ENCODE data around the gene HAUS8. TPM values are rescaled to one million over a fixed set of nuclear protein-coding genes. Genes with fewer than 3 reads are reported as not detected.

HAUS8 gene
- total RNA-seq, 2 donors from 2014 or later: 10.7 to 14.1 TPM

DNA sequence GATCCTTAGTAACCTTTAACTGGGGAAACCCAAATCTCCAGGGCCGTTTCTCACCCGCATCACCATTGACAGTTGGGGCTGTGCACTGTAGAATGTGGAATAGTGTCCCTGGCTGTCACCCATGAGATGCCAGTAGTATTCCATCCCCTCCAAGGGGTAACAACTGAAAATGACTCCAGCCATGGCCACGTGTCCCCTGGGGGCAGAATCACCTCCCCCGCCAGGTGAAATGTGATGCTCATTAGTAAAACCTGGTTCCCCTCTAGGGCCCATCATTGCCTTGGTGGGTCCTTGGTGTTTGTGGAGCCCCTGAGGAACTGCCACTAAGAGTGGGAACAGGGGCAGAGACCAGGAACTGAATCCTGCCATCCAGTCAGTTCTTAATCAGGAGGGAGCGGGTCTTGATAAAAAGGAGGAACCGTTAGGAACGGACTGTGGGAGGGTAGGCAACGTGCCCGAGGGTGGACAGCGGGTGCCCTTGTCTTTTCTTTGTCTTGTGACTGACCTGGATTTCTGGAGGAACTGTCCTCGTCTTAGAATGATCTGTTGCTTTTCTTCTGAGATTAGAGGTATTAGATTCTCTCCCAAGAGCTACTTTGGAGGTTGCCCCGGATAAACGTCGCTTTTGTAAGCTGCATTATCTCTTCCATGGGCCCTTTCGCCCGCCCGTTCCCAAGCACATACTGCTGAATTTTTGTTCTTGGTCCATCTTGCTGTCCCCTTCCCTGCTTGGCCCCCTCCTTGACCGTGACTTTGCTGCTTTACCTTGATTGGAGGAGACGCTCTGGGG lies 3.9 kb upstream of the HAUS8 start:
- intact Hi-C loops (cut with DNase I, micrococcal nuclease): loop anchor here in 1 of 2 donors (10.0 kb wide), 1 partner anchor 56 kb away; no protein-coding TSS in a partner anchor
- DNase-seq (no peak), ATAC-seq (no peak)

DNA sequence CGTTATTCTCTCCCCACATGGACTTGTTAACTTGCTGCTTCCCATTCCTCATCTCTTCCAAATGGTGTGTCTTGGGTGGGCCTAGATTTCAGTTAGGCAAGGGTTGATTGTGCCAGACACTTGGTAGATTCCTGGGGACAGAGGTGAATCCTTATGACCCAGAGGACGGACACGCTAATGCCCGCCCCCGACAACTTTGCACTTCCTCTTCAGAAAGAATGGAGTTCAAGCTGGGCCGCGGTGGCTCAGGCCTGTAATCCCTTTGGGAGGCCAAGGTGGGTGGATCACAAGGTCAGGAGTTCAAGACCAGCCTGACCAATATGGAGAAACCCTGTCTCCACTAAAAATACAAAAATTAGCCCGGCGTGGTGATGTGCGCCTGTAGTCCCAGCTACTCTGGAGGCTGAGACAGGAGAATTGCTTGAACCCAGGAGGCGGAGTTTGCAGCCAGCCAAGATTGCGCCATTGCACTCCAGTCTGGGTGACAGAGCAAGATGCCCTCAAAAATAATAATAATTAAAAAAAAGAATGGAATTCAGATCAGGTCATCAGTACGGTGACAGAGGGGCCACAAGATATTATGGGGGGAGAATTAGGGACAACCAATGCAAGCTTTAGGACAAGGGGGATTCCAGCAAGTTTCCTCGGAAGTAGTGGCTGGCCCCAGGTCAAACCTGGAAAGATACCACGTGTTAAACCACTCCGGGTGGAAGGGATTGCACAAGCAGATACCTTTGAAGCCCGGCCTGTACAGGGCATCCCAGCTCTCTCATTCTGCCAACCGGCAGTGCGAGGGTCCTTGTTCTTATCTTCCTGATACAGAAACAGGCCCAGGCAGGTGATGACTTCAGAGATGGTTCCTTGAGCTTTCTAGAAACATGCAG lies 3.0 kb upstream of the HAUS8 start:
- DNase-seq: peak in 1 of 2 donors; percentile 36
- ATAC-seq: no peak
- intact Hi-C loops (cut with DNase I, micrococcal nuclease): loop anchor here in 1 of 2 donors (10.0 kb wide), 1 partner anchor 57 kb away; no protein-coding TSS in a partner anchor

DNA sequence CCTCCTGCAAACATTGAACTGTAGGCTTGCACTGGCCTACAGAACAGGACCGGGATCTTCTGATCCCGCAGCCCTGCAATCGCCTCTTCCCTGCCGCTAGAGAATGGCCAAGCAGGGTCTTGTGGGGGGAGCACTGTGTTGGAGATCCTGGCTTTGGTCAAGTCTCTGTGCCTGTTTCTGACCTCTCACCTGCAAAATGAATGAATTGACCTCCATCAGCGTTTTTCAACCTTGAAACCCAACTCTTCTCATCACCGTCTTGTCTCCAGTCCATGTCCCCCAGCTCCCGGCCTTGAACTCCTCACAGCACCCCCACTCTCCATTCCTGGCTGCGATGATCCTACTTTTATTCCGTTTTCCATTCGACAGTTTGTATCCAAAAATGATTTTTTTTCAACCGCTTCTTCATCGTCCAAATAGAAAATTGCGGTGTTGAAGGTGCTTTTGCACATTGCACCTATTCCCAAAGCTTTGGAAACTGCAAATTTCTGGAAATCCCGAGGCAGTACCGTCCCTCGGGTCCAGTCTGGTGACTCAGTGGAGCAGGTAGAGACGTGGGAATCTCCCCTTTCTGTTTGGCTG lies 2.3 kb upstream of the HAUS8 start:
- intact Hi-C loops (cut with DNase I, micrococcal nuclease): loop anchor here in 1 of 2 donors (10.0 kb wide), 1 partner anchor 57 kb away; no protein-coding TSS in a partner anchor
- ATAC-seq (no peak), DNase-seq (no peak)

DNA sequence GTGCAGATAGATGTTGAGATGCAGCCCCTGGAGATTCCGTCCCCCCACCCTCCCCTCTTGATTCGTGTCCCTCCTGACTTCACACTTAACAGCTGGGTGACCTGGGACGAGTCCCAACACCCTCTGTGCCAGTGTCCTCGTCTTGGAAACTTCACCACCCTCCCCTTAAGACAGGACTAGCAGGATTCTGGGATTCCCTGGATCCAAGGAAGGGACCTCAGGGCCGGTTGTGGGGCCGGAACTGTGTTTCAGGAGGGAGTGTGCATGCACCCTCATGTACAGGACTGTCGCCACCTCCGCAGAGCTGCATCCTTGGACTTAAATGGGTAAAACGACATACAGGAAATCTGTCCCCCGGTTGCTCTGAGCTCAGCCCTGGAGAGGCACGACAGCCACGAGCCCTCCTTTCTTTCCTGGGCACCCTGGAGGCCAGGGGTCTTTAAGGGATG lies 1.3 kb upstream of the HAUS8 start:
- DNase-seq (peak in 1 of 2 donors; percentile 34), ATAC-seq (no peak)
- intact Hi-C loops (cut with DNase I, micrococcal nuclease): loop anchor here in 1 of 2 donors (10.0 kb wide), 1 partner anchor 58 kb away; no protein-coding TSS in a partner anchor

DNA sequence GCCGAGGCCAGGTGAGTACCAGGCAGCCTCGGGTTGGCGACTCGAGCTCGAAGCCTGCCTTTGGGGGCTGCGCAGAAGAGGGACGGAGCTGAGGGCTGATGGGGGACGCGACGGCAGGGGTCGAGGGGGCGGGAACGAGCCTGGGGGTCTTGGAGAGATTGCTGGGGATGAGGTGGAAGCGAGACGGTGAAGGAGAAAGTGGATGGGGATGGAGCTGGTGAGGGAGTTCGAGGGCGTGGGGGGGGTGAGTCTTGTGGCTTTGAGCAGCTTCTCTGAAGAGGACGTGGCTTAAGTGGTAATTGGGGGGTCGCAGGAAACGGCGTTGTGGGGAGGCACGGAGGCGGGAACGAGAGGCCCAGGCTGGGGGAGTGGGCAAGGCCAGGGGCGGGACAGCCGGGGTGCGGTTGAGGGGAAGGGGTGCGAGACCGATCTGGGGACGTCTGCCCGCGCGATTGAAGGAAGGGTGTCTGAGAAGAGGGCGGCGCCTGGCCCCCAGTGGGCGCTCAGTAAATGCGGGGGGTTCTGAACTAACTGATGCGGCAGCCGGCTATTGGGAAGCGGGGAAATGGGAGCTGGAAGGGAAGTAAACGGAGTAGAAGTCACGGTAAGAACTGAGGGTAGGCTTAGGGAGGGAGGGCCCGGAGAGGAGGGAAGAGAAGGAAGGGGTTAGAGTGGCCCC lies 751 bp upstream of the HAUS8 start:
- peak; percentile 6 for ATAC-seq
- intact Hi-C loops (cut with DNase I, micrococcal nuclease): loop anchor here in 1 of 2 donors (10.0 kb wide), 1 partner anchor 59 kb away; no protein-coding TSS in a partner anchor
- peak; percentile 54 to 72 for DNase-seq

DNA sequence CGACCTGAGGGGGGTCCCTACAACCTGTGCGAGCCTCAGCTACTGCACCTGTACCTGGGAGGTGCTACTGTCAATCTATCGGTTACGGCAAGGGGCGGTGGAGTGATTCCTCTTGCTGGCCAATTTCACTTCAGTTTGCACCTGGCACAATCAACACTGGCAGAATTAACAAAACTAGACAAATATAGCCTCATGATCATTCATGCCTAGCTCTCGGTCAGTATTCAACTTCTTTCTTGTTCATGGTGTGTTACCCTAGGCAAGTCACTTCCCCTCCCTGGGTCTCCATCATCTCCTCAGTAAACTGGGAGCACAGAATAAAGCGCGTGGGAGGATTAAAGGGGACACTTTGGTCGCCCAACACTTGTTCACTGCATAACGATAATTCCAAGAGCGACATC lies 618 bp downstream of the HAUS8 start:
- intact Hi-C loops (cut with DNase I, micrococcal nuclease): loop anchor here in 1 of 2 donors (10.0 kb wide), 1 partner anchor 60 kb away; no protein-coding TSS in a partner anchor
- ATAC-seq (peak; percentile 2), DNase-seq (no peak)

DNA sequence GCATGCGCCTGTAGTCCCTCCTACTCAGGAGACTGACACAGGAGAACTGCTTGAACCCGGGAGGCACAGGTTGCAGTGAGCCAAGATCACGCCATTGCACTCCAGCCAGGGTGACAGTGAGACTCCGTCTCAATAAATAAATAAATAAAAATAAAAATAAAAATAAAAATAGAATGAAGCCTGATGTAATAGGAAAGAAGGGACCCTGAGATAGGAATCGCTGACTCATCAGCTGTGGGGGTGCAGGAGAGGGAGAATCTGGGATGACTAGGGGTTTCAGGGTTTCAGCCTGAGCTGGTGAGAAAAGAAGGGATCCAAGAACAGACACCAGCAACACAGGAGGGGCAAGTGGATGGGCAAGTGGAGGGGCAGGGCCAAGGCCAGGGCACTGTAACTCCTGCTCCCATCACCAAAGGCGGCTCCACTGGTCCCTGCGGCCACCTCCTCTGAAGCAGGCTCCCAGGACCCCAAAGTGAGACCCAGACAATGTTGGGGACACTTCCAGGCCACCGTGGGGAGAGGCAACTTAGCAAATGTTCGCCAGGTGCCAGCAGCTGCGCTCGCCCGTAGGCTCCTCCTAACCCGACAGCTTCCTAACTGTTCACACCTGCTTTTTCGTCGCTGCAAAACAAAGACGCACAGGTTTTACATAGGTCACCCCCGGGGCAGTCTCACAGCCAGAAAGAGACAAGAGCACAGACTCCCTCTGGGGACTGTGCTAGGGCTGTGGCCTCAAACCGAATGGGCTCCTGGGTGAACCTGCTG lies 1.2 kb downstream of the HAUS8 start:
- intact Hi-C loops (cut with DNase I, micrococcal nuclease): loop anchor here in 1 of 2 donors (10.0 kb wide), 1 partner anchor 61 kb away; no protein-coding TSS in a partner anchor

DNA sequence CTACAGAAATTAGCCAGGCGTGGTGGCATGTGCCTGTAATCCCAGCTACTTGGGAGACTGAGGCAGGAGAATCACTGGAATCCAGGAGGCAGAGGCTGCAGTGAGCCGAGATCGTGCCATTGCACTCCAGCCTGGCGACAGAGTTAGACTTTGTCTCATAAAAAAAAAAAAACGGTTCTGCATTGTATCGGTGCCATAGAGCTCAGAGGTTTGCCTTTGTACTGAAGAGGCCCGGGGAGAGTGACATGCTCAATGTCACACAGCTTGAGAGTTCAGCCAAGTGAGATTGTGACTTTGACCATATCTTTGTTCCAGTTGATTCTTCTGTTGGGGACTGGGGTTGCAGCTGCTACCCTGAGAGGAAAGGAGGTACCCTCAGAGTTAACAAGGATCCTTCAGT lies 4.3 kb downstream of the HAUS8 start:
- DNase-seq (no peak), ATAC-seq (no peak)
- intact Hi-C loops (cut with DNase I, micrococcal nuclease): loop anchor here in 1 of 2 donors (10.0 kb wide), 1 partner anchor 64 kb away; no protein-coding TSS in a partner anchor

More for the DNA sequence above, 1.2 kb downstream of the HAUS8 start:
- DNase-seq: peak in 1 of 2 donors; percentile 49
- ATAC-seq: peak; percentile 7

DNA sequence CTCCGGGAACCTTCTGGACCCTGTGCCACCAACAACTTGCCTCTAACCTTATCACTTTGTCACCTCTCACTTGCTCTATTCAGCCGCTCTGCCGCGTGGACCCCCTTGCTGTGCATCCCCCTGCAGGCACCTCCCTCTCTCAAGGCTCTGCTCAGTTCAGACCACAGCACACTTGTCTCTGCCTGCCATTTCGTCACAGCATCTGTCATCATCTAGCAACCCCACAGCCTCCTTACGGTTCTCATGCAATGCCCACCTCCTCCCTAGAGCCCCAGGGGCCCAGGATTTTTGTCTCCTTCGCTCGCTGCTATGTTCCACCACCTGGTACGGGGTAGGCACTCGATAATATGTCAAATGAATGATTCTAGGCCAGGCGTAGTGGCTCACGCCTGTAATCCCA lies 4.8 kb downstream of the HAUS8 start:
- ATAC-seq (no peak), DNase-seq (no peak)
- intact Hi-C loops (cut with DNase I, micrococcal nuclease): loop anchor here in 1 of 2 donors (10.0 kb wide), 1 partner anchor 64 kb away; no protein-coding TSS in a partner anchor

DNA sequence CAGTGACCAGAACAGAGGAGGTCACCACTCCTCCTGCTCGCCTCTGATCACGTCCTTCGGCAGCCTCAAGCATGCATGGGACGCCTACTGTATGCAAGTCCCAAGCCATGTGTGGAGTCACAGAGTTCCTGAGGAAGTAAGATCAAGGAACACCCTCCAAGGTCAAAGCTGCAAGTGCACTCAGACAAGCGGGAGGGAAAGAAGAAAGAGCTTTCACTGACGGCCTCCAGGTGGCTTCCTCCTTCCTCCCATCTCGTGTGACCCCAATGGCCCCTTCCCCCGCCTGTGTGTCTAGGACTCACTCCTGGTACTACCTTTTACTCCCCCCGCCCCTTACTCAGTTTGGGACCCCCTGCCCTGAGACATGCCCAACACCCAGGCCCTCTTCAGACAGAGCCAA lies 6.1 kb downstream of the HAUS8 start:
- DNase-seq (no peak), ATAC-seq (no peak)
- intact Hi-C loops (cut with DNase I, micrococcal nuclease): loop anchor here in 1 of 2 donors (10.0 kb wide), 1 partner anchor 216 kb away; the partner anchor contains the start of gene ANKLE1

DNA sequence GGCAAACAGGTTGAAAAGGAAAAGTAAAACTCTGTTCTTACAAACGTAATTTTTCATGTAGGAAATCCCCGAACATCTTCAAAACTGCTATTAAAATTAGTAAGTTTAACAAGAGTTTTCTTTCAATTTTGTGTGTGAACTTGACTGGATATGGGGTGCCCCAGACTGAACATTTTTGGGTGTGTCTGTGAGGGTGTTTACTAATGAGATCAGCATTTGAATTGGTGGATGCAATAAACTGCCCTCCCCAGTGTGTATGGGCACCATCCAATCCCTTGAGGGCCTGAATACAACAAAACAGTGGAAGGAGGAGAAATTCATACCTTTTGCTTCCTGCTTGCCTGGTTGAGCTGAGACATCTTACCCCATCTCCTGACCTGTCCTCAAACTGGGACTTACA lies 11.8 kb downstream of the HAUS8 start:
- intact Hi-C loops (cut with DNase I, micrococcal nuclease): loop anchor here in 1 of 2 donors (10.0 kb wide), 1 partner anchor 221 kb away; the partner anchor contains the start of gene ANKLE1
- ATAC-seq: no peak
- DNase-seq: no peak

DNA sequence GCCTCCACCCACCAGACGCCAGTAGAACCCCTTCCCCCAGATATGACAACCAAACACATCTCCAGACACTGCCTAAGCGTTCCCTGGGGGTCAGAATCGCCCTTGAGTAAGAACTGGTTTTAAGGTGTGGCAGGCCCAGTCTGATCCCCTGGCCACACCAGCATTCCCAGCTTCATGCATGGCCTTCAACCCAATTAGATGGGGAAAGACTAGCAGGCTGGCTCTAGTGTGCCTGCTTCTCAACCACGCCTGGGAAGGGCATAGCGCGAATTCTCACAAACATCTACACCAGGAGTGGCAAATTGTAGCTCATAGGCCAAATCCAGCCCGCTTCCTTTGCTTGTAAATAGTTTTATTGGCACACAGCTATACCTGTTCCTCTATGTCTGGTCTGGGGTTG lies 13.6 kb downstream of the HAUS8 start:
- ATAC-seq: peak; percentile 87
- peak; percentile 56 to 64 for DNase-seq
- intact Hi-C loops (cut with DNase I, micrococcal nuclease): loop anchor here in 1 of 2 donors (10.0 kb wide), 1 partner anchor 223 kb away; the partner anchor contains the start of gene ANKLE1

DNA sequence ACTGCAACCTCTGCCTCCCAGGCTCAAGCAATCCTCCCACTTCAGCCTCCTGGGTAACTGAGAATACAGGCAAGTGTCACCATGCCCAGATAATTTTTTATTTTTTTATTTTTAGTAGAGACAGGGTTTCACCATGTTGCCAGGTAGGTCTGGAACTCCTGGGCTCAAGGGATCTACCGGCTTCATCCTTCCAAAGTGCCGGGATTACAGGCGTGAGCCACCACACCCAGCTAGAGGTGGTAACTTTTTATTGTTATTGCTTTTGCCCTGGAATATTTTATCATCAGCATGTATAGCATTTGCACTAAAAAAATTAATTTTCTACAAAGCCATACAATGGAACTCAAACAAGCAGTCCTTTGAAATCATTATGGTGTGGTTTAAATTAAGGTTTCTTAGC lies 14.0 kb downstream of the HAUS8 start:
- intact Hi-C loops (cut with DNase I, micrococcal nuclease): loop anchor here in 1 of 2 donors (10.0 kb wide), 1 partner anchor 224 kb away; the partner anchor contains the start of gene ANKLE1
- ATAC-seq (peak; percentile 75), DNase-seq (peak in 1 of 2 donors; percentile 35)

DNA sequence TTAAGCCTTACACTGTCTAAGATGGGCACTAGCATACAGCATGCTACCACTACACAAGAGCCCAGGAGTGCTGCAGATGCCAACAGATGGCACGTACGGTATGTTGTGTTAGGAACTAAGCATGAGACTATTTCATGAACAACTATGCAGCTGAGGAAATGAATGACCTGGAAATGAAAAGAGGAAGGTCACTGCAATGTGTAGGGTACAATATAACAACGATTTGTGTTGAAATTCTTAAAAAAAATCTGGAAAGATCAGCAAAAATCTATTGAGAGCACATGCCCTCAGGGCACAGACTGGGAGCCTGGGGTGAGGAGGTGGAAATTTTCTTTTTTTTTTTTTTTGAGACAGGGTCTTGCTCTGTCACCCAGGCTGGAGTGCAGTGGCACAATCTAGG lies 14.4 kb downstream of the HAUS8 start:
- ATAC-seq (no peak), DNase-seq (no peak)
- intact Hi-C loops (cut with DNase I, micrococcal nuclease): loop anchor here in 1 of 2 donors (10.0 kb wide), 1 partner anchor 224 kb away; the partner anchor contains the start of gene ANKLE1

DNA sequence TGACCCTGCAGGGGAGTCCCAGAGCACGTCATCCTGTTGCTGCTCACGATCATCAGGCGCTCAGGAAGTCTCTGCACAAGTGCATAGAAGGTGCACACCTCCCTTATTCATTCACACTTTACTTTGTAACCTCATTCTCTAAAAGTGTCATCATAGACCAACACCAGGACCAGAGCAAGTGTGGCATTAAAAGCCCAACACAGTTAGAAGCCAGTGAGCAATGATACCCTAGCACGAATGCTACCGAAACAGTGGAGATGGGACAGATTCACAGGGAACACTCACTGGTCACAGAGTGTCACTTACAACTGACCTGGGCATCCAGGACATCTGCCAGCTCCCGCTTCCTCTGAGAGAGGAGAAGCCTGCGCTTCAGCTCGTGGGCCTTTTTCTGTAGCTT lies 17.0 kb downstream of the HAUS8 start:
- no peak for ATAC-seq
- DNase-seq: no peak
- intact Hi-C loops (cut with DNase I, micrococcal nuclease): no loop called here

DNA sequence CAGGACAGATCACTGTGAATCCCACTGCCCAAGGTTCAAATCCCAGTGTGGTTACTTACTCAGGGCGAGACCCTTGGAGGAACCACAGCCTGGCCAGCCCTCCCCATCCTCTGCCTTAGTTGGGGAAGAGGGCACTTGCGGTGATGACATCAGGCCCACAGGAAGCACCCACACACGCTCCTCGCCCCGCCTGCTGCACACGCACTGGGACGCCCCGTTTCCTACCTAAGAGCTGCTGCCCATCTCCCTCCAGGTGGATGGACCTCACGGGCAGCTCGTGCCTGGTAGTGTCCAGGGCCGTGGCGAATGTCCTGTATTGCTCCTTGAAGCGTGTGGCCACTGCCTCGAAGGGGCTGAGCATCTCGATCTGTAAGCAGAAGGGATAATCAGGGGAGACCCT lies 19.6 kb downstream of the HAUS8 start:
- no peak for ATAC-seq
- no peak for DNase-seq
- intact Hi-C loops (cut with DNase I, micrococcal nuclease): no loop called here

DNA sequence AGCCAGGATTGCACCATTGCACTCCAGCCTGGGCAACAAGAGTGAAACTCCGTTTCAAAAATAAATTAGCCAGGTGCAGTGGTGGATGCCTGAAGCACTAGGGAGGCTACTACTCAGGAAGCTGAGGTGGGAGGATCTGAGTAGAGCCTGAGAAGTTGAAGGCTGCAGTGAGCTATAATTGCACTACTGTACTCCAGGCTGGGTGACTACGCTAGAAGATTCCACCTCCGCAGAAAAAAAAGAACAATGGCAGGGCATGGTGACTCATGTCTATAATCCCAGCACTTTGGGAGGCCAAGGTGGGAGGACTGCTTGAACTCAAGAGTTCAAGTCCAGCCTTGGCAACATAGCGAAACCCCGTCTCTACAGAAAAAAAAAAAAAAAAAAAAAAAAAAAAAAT lies 20.5 kb downstream of the HAUS8 start:
- intact Hi-C loops (cut with DNase I, micrococcal nuclease): loop anchor here in 1 of 2 donors (5.0 kb wide), 1 partner anchor 282 kb away; no protein-coding TSS in a partner anchor
- no peak for ATAC-seq
- DNase-seq: no peak

Data from left colon (tissue), 2 donors.